ENCODE data around the gene PHC2. TPM values are rescaled to one million over a fixed set of nuclear protein-coding genes. Genes with fewer than 3 reads are reported as not detected.

The PHC2 gene
- total RNA-seq, 2 donors from 2014 or later = 48.7 to 59.4 TPM

GRCh38 chr1:33347650-33347992 is 83.3 kb downstream of the PHC2 start:
- DNase-seq (peak; percentile 41 to 58), ATAC-seq (no peak)
- intact Hi-C loops (cut with DNase I, micrococcal nuclease) = no loop called here

- intact Hi-C loops (cut with DNase I, micrococcal nuclease) = no loop called here
- ATAC-seq (peak; percentile 42), DNase-seq (peak; percentile 43 to 65)
Observed at GRCh38 chr1:33346927-33347649, 83.8 kb downstream of the PHC2 start.

- no peak for ATAC-seq
- no peak for DNase-seq
- intact Hi-C loops (cut with DNase I, micrococcal nuclease) = no loop called here
Observed at GRCh38 chr1:33346533-33346926, 84.4 kb downstream of the PHC2 start.

GRCh38 chr1:33344896-33345560 is 85.9 kb downstream of the PHC2 start:
- DNase-seq = no peak

DNA sequence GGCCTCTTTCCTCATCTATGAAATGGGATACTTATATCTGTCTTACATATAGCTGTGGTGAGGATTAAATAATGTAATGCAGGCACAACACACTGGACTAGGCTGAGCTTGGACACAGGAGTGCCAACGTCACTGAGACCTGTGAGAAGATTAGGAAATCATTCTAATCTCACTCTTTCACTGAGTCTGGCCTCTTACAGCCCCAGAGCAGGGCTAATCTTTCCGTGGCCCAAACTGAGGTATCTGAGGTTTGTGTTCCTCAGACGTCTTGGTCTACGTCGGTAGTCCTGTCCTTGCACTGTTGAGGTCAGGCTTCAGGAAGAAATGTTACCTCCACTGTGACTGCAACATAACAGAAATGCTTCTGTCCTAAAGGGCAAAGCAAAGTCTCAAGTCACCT is 87.4 kb downstream of the PHC2 start:
- ATAC-seq (no peak), DNase-seq (no peak)
- intact Hi-C loops (cut with DNase I, micrococcal nuclease) = no loop called here

More at GRCh38 chr1:33344896-33345560, 85.9 kb downstream of the PHC2 start:
- intact Hi-C loops (cut with DNase I, micrococcal nuclease) = no loop called here
- no peak for ATAC-seq

- intact Hi-C loops (cut with DNase I, micrococcal nuclease) = no loop called here
- DNase-seq = peak; percentile 75 to 89
- peak; percentile 92 for ATAC-seq
Observed at GRCh38 chr1:33342041-33342723, 88.7 kb downstream of the PHC2 start.

GRCh38 chr1:33341190-33341589 is 89.7 kb downstream of the PHC2 start:
- no peak for DNase-seq
- ATAC-seq = no peak
- intact Hi-C loops (cut with DNase I, micrococcal nuclease) = no loop called here

DNA sequence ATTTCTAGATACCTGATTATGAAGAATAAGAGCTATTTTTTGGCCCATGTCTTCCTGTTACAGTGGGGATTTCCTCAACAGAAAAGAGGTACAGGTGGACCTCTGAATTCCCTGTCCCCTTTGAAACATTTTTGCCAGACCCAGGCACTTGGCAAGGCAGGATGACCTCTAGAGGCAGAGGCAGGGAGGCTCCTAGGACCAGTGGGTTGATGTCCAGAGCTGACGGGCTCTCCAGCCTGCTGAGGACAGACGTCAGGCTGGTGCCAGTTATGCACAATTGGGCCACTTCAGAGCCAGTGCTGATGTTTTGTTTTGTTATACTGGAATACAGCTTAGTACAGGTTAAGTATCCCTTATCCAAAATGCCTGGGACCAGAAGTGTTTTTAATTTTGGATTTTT is 91.5 kb downstream of the PHC2 start:
- ATAC-seq (no peak), DNase-seq (no peak)
- intact Hi-C loops (cut with DNase I, micrococcal nuclease) = no loop called here

DNA sequence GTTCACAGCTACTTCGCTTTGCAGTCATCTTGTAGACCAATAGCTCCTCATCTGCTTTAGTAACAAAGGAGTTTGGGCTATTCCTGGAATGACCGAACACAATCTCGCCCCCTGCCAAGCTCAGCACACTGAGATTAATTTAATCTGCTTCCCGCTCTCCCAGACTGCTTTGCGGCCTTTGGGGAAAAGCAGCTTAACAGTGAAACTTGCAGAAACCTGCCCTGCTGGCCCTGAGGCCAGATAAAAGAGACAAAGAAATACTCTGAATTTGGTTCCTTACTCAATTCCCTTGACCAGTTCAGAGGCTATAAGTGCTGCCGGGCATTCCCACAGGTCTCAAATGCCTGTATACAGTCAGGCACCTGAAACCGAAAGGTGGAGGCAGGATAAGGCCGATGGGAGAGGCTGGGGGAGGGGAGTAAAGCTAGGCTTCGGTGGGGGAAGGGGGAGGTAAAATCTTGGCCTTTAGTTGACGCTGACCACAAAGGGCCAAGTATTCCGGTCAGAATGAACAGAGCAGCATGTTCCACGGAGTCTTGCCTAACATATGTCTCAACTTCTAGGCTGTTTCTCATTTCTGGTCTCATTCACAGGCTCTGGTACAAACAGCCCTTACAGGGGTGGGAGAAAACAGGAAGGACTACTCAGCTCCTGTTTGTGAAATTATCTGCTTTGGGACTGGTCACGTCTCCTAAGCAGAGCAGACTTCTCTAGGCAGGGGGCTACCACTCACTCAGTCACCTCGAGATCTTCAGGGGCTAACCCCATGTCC is 92.3 kb downstream of the PHC2 start:
- ATAC-seq = no peak
- intact Hi-C loops (cut with DNase I, micrococcal nuclease) = no loop called here
- no peak for DNase-seq

DNA sequence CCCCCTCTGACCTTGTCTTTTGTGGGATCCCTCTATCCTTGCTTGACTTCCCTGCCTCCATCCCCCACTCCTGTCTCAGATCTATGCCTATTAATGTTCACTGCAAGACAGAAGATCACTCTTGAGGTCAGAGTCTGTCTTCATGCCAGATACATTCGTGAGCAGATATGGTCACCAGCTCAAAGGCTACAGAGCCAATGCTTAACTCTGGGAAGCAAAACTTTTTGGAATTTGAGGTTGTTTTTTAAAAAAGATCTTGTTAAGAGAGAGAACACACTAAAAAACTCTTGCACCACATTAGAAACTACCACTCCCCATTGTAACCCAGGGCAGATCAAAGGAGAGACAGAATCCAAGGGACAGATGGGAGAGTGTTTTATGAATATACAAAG is 92.9 kb downstream of the PHC2 start:
- intact Hi-C loops (cut with DNase I, micrococcal nuclease) = no loop called here
- ATAC-seq (no peak), DNase-seq (no peak)

DNA sequence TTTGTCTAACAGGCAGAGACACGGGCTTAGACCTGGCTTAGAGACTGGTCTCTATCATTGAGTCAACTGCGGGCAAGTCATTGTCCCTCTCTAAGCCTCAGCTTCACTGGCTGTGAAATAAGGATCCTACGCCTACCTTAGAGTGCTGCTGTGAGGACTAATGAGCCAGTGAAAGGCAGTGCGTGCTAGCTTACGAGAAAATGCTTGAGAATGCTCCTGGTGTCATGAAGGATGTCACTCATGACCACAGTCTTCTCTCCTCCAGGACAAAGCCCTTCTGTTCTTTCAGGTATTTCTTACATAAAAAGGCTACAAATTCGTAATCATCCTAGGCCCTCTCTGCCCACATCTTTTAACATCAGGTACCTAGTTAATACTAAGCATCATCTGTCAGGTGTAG is 93.5 kb downstream of the PHC2 start:
- no peak for DNase-seq
- intact Hi-C loops (cut with DNase I, micrococcal nuclease) = no loop called here

DNA sequence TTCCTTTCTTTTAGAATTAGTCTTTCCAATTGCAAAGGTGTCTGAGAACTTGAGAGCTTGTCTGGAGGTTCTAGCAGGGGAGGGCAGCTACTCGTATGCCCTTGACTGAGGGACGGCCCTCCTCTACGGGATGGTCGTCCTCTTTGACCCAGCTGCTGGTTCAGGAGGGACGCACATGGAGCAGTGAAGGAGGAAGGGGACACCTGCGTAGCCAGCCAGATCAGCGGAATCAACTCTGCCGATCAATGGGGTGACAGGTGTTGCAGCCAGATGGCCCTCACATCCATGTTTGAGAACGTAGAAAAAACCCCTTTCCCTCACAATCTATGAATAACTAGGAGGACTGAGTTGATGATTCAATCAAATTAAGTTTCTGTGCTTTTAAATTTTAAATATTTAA is 94.3 kb downstream of the PHC2 start:
- no peak for ATAC-seq
- intact Hi-C loops (cut with DNase I, micrococcal nuclease) = no loop called here

More for the DNA sequence above, 93.5 kb downstream of the PHC2 start:
- ATAC-seq = no peak

GRCh38 chr1:33335020-33335419 is 95.9 kb downstream of the PHC2 start:
- intact Hi-C loops (cut with DNase I, micrococcal nuclease) = no loop called here
- peak in 1 of 2 donors; percentile 18 for DNase-seq
- no peak for ATAC-seq

More for the DNA sequence above, 94.3 kb downstream of the PHC2 start:
- no peak for DNase-seq

GRCh38 chr1:33334081-33334552 is 96.8 kb downstream of the PHC2 start:
- ATAC-seq = no peak
- intact Hi-C loops (cut with DNase I, micrococcal nuclease) = no loop called here
- peak in 1 of 2 donors; percentile 48 for DNase-seq

DNA sequence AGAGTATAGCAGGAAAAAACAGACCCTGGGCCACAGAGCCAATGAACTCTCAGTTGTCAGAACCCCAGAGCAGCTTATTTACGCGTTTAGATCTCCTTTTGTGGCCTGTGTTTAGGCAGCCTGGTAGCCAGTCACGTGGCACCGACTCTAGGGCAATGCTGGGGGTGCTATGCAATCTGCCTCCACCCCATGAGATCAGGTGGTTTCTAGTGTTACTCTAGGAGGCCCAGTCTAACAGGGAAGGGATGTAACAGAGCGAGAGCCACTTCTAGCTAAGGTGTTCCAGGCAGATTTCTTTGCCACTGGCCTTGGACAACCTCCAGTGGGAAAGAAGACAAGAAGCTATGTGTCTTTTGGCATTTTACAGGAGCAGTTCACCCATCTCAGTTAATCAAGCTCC is 98.0 kb downstream of the PHC2 start:
- ATAC-seq = no peak
- no peak for DNase-seq
- intact Hi-C loops (cut with DNase I, micrococcal nuclease) = no loop called here

DNA sequence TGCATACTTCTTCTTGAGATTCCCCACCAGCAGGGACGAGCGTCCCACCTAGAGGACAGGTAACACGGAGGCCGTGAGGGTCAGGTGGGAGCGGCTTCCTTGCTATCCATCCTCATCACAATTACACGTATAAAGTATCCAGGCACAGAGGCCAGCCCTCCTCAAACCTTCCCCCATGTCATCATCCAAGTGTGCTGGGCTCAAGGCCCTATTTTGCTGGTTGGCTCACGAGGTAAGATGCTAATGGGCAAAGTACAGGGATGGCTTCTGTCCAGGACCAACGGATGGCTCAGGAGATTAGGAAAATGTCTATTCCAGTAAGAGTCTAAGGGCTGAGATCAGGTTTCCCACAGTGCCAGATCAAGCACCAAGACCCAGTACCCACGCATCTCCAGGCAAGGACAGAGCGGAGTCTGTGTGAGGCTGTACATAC is 98.5 kb downstream of the PHC2 start:
- ATAC-seq = no peak
- intact Hi-C loops (cut with DNase I, micrococcal nuclease) = no loop called here

DNA sequence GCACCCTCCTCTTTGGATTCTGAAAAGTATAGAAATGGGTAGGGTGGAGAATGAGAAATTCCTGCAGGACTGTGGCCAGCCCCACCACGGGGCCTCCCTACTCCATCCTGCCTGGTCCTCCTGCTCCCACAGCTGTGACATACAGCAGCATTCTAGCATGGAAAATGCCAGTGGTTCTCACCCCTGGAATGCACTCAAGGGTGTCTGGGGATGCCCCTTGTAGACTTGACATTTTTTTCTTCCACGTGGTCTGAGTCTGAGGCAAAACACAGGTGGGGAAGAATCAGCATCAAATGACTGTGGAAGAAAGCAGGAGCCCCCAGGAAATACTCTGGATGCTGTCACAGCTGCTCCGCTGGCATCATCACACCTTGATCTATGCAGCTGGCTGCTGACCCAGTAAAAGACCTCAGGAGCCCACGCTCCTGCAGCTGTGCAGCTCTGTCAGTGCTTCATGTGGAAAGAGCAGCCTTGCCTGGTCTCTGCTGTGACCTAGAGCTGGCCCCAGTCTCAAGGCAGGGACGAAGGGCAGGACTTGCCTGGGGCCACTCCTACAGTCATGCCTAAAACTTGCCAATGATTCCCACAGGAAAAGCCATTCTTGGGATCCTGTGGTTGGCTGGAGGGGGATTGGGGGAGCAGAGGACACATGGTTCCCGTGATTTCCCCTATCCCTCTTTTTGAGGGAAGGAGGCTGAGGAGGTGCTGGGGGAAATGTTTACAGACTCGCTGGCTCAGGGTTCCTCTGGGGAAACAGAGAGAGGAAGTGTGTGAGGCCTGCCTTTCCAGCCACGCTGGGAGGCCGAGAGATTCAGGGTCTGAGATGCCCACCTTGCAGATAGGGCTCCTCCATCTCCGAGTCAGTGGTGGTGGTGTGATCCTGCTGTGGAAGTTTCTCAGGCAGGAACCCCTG is 99.2 kb downstream of the PHC2 start:
- DNase-seq = peak in 1 of 2 donors; percentile 19
- intact Hi-C loops (cut with DNase I, micrococcal nuclease) = no loop called here

More for the DNA sequence above, 98.5 kb downstream of the PHC2 start:
- no peak for DNase-seq

DNA sequence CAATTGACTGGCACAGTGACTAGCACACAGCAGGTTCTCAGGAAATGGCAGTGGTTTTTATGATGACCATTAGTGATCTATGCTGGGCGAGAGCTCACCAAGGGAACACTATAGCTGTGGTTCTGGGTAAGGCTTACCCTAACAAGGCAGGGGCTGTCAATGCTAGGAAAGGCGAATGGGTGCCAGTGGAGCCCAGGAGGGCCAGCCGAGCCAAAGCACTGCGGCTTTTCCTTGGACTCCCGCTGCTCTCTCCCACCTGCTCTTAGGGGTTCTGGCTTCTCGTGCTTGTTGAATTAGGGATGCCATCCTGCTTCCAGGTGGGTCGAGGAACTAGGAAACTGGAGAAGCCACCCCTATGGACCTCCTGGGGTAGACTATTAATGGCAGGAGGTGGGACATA is 100.0 kb downstream of the PHC2 start:
- DNase-seq = no peak
- ATAC-seq = no peak

More for the DNA sequence above, 99.2 kb downstream of the PHC2 start:
- ATAC-seq = no peak

More for the DNA sequence above, 100.0 kb downstream of the PHC2 start:
- intact Hi-C loops (cut with DNase I, micrococcal nuclease) = no loop called here
